ENCODE data around the gene TRPM8. TPM values are rescaled to one million over a fixed set of nuclear protein-coding genes. Genes with fewer than 3 reads are reported as not detected.

The TRPM8 gene
- total and polyA plus RNA-seq, 2 experiments from 2014 or later, result 0.16 to 0.33 TPM

DNA sequence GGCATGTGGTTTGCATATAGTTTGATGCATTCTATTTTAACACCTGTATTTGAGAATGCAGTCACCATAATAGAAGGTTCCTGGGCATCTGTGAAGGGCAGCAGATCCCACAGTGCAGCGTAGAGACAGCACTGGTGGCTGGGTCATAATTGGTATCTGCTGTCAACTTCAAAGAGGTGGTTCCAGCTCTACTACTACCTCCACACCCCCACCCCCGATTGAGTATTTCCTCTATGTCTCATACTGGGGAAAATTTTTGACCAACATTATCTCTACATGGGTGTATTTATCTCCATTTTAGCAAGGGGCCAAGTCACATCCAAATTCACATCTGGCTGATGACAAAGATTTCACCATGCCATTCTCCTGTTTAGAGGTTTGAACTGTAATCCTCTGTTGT, 43.0 kb downstream of the TRPM8 start:
- Histone ChIP-seq H2AFZ (no peak overlapping the region), H3K9me2 (replicated peaks; ENCODE audit: insufficient read depth) (no peaks in the 10 kb centered on the region), H3K27me3 (no peaks in the 10 kb centered on the region), H3K4me3 (no peak overlapping the region), H3K36me3 (replicated peaks; ENCODE audit: insufficient read depth, low read depth) (no peaks in the 10 kb centered on the region), H3K27ac (no peak overlapping the region), H3K79me2 (no peaks in the 10 kb centered on the region), H4K20me1 (ENCODE audit: insufficient read depth, poor library complexity, severe bottlenecking) (no peaks in the 10 kb centered on the region), H3K4me2 (no peak overlapping the region), H3K4me1 (ENCODE audit: insufficient read depth) (no peaks in the 10 kb centered on the region), H3K9me3 (ENCODE audit: low read depth) (no peaks in the 10 kb centered on the region)
- 90% methylated on average over 2 of the region's 2 CpGs for WGBS (ENCODE audit: low lambda C conversion rate, missing lambda C conversion rate)
- DNase-seq (ENCODE audit: low spot score), result no peak
- no peak for TF ChIP-seq EZH2 (IDR thresholded peaks at IDR 0.05; ENCODE audit: borderline replicate concordance)
- TF ChIP-seq, protein P1, sequence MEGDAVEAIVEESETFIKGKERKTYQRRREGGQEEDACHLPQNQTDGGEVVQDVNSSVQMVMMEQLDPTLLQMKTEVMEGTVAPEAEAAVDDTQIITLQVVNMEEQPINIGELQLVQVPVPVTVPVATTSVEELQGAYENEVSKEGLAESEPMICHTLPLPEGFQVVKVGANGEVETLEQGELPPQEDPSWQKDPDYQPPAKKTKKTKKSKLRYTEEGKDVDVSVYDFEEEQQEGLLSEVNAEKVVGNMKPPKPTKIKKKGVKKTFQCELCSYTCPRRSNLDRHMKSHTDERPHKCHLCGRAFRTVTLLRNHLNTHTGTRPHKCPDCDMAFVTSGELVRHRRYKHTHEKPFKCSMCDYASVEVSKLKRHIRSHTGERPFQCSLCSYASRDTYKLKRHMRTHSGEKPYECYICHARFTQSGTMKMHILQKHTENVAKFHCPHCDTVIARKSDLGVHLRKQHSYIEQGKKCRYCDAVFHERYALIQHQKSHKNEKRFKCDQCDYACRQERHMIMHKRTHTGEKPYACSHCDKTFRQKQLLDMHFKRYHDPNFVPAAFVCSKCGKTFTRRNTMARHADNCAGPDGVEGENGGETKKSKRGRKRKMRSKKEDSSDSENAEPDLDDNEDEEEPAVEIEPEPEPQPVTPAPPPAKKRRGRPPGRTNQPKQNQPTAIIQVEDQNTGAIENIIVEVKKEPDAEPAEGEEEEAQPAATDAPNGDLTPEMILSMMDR (IDR thresholded peaks at IDR 0.05; ENCODE audit: poor library complexity), result no peak
- TF ChIP-seq EZH2phosphoT487 (IDR thresholded peaks at IDR 0.05; ENCODE audit: low read depth, severe bottlenecking, unreplicated experiment), result no peak

DNA sequence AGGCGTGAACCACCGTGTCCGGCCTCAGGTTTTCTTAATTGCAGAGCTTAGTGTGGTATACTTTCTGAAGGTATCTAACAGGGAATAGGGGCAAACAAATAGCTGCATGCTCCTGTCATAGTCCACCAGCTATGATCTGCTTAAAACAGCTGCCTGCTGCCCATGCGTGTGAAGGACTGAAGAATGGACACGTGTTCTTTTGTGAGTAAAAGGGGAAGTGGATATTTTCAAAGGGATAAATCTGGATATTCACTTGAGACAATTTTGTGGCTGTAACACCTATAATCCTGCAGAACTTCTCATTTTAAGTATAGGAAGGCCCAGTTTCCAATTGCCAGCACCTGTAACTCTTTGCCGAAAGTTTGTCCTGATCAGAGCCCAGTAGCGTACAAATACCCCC, 44.7 kb downstream of the TRPM8 start:
- no peaks in the 10 kb centered on the region for H3K4me1 ChIP-seq (ENCODE audit: insufficient read depth)
- no peaks in the 10 kb centered on the region for H3K79me2 ChIP-seq
- TF ChIP-seq EZH2phosphoT487 (IDR thresholded peaks at IDR 0.05; ENCODE audit: low read depth, severe bottlenecking, unreplicated experiment) (no peak), EZH2 (IDR thresholded peaks at IDR 0.05; ENCODE audit: borderline replicate concordance) (no peak)
- TF ChIP-seq, protein P1 (IDR thresholded peaks at IDR 0.05; ENCODE audit: poor library complexity), result no peak
- no peaks in the 10 kb centered on the region for H3K9me3 ChIP-seq (ENCODE audit: low read depth)
- no peak overlapping the region for H3K27ac ChIP-seq
- H3K9me2 ChIP-seq (replicated peaks; ENCODE audit: insufficient read depth), result no peaks in the 10 kb centered on the region
- WGBS (ENCODE audit: low lambda C conversion rate, missing lambda C conversion rate), result 92% methylated on average over 7 of the region's 7 CpGs
- no peaks in the 10 kb centered on the region for H3K36me3 ChIP-seq (replicated peaks; ENCODE audit: insufficient read depth, low read depth)
- no peak for DNase-seq (ENCODE audit: low spot score)
- no peak overlapping the region for H3K4me3 ChIP-seq
- H4K20me1 ChIP-seq (ENCODE audit: insufficient read depth, poor library complexity, severe bottlenecking), result no peaks in the 10 kb centered on the region
- no peak overlapping the region for H2AFZ ChIP-seq
- no peak overlapping the region for H3K4me2 ChIP-seq
- H3K27me3 ChIP-seq, result no peaks in the 10 kb centered on the region

DNA sequence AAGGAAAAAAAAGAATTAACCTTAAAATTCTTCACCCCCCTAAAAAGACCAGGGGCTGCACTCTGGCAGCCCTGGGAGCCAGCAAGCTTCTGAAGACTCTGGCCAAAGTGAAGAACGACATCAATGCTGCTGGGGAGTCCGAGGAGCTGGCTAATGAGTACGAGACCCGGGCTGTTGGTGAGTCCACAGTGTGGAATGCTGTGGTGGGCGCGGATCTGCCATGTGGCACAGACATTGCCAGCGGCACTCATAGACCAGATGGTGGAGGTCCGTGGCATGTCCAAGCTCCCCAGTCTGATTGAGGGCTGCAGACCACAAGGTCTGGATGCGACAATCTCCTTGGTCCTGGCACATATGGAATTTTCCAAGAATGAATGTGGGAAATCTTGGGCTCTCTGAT, 47.4 kb downstream of the TRPM8 start:
- no peaks in the 10 kb centered on the region for H3K79me2 ChIP-seq
- H3K9me2 ChIP-seq (replicated peaks; ENCODE audit: insufficient read depth), result no peaks in the 10 kb centered on the region
- H4K20me1 ChIP-seq (ENCODE audit: insufficient read depth, poor library complexity, severe bottlenecking), result no peaks in the 10 kb centered on the region
- 97% methylated on average over 9 of the region's 9 CpGs for WGBS (ENCODE audit: low lambda C conversion rate, missing lambda C conversion rate)
- H3K36me3 ChIP-seq (replicated peaks; ENCODE audit: insufficient read depth, low read depth), result no peaks in the 10 kb centered on the region
- no peak overlapping the region for H3K4me2 ChIP-seq
- DNase-seq (ENCODE audit: low spot score), result no peak
- no peaks in the 10 kb centered on the region for H3K4me1 ChIP-seq (ENCODE audit: insufficient read depth)
- H3K9me3 ChIP-seq (ENCODE audit: low read depth), result no peaks in the 10 kb centered on the region
- no peak overlapping the region for H3K4me3 ChIP-seq
- no peak overlapping the region for H2AFZ ChIP-seq
- H3K27me3 ChIP-seq, result no peaks in the 10 kb centered on the region
- TF ChIP-seq EZH2 (IDR thresholded peaks at IDR 0.05; ENCODE audit: borderline replicate concordance) (no peak), EZH2phosphoT487 (IDR thresholded peaks at IDR 0.05; ENCODE audit: low read depth, severe bottlenecking, unreplicated experiment) (no peak)
- TF ChIP-seq, protein P1 (IDR thresholded peaks at IDR 0.05; ENCODE audit: poor library complexity), result no peak
- H3K27ac ChIP-seq, result no peak overlapping the region
